ENCODE data around the gene DDTL. TPM values are rescaled to one million over a fixed set of nuclear protein-coding genes. Genes with fewer than 3 reads are reported as not detected.

The DDTL gene
- total and polyA plus RNA-seq, 4 donors = 6.3 to 18.7 (median 8.2) TPM

GRCh38 chr22:24002851-24003250 lies 36.2 kb downstream of the DDTL start:
- WGBS = 74% methylated on average over 5 of the region's 5 CpGs
- Histone ChIP-seq H3K27ac (ENCODE audit: low read depth in 1 of 2, low read length in 2 of 2) (no peak overlapping the region), H3K4me1 (ENCODE audit: control insufficient read depth in 4 of 4, insufficient read depth in 4 of 4, low read length in 3 of 4) (no peaks in the 10 kb centered on the region)

GRCh38 chr22:24003887-24004286 lies 37.2 kb downstream of the DDTL start:
- H3K27me3 ChIP-seq (ENCODE audit: control insufficient read depth in 4 of 4, insufficient read depth in 4 of 4, low read length in 3 of 4) = no peaks in the 10 kb centered on the region
- H3K4me1 ChIP-seq (ENCODE audit: control insufficient read depth in 4 of 4, insufficient read depth in 4 of 4, low read length in 3 of 4) = no peaks in the 10 kb centered on the region
- TF ChIP-seq RXRA (IDR thresholded peaks at IDR 0.05) (no peak), MAX (IDR thresholded peaks at IDR 0.05) (no peak), FOXA2 (IDR thresholded peaks at IDR 0.05) (no peak), JUND (IDR thresholded peaks at IDR 0.05) (no peak), NR2F2 (IDR thresholded peaks at IDR 0.05) (no peak), REST (IDR thresholded peaks at IDR 0.05) (no peak)
- WGBS = 89% methylated on average over 9 of the region's 9 CpGs
- no peak overlapping the region for H3K9ac ChIP-seq (ENCODE audit: low read depth in 1 of 2, low read length in 2 of 2)
- H3K4me3 ChIP-seq (ENCODE audit: low read depth in 1 of 3, low read length in 3 of 3) = no peak overlapping the region
- no peaks in the 10 kb centered on the region for H3K36me3 ChIP-seq (ENCODE audit: control insufficient read depth in 4 of 4, insufficient read depth in 3 of 4, low read depth in 1 of 4, low read length in 3 of 4)
- H3K27ac ChIP-seq (ENCODE audit: low read depth in 1 of 2, low read length in 2 of 2) = no peak overlapping the region
- no peak for DNase-seq (ENCODE audit: low spot score)
- H3K9me3 ChIP-seq (ENCODE audit: control insufficient read depth in 4 of 4, low read length in 3 of 4) = no peaks in the 10 kb centered on the region

More at GRCh38 chr22:24002851-24003250, 36.2 kb downstream of the DDTL start:
- no peak overlapping the region for H3K4me3 ChIP-seq (ENCODE audit: low read depth in 1 of 3, low read length in 3 of 3)
- DNase-seq (ENCODE audit: low spot score) = no peak
- H3K9me3 ChIP-seq (ENCODE audit: control insufficient read depth in 4 of 4, low read length in 3 of 4) = no peaks in the 10 kb centered on the region
- no peak for TF ChIP-seq SP1 (IDR thresholded peaks at IDR 0.05)
- TF ChIP-seq FOXA1 (IDR thresholded peaks at IDR 0.05) = no peak
- TF ChIP-seq RXRA (IDR thresholded peaks at IDR 0.05) = no peak
- no peak for TF ChIP-seq RAD21 (IDR thresholded peaks at IDR 0.05)
- no peak for TF ChIP-seq REST (IDR thresholded peaks at IDR 0.05)
- TF ChIP-seq YY1 (IDR thresholded peaks at IDR 0.05) = no peak
- no peak for TF ChIP-seq FOXA2 (IDR thresholded peaks at IDR 0.05)
- TF ChIP-seq NR2F2 (IDR thresholded peaks at IDR 0.05) = no peak
- TF ChIP-seq TAF1 (conservative IDR thresholded peaks at IDR 0.05) = no peak
- TF ChIP-seq ZBTB33 (IDR thresholded peaks at IDR 0.05) = no peak
- TF ChIP-seq ATF3 (IDR thresholded peaks at IDR 0.05) = no peak
- TF ChIP-seq GABPA (IDR thresholded peaks at IDR 0.05 in 1 of 2, conservative IDR thresholded peaks at IDR 0.05 in 1 of 2) = no peak
- H3K9ac ChIP-seq (ENCODE audit: low read depth in 1 of 2, low read length in 2 of 2) = no peak overlapping the region
- no peaks in the 10 kb centered on the region for H3K27me3 ChIP-seq (ENCODE audit: control insufficient read depth in 4 of 4, insufficient read depth in 4 of 4, low read length in 3 of 4)
- no peaks in the 10 kb centered on the region for H3K36me3 ChIP-seq (ENCODE audit: control insufficient read depth in 4 of 4, insufficient read depth in 3 of 4, low read depth in 1 of 4, low read length in 3 of 4)

Data from liver (tissue), 9 donors.